NOMO-1 (cell line): ENCODE measurements around the gene TSPAN5.

ENCODE experiments used
- DNase-seq, 2 experiments: peaks; one replicate each; lab custom pipeline; 2025; ENCODE audit not compliant: unreplicated experiment in 2 of 2; lab: John Stamatoyannopoulos, UW

The TSPAN5 gene

DNA sequence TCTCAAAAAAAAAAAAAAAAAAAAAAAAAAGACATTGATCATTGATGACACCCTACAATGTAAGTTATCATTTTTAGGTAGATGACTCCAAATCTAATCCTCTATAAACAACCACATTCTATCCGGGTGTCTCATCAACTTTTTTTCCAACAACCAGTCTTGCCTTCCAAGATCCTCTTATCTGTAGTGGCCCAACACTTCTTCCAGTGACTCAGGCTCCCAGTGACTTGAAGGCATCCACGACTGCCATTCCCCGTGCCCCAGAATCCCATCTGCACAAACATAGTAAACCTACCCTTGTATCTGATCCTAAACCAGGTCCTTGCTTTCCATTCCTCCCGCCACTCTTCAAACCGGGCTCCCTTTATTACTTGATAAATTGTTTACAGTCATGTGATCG, 15.6 kb upstream of the TSPAN5 start:
- no peak for DNase-seq

DNA sequence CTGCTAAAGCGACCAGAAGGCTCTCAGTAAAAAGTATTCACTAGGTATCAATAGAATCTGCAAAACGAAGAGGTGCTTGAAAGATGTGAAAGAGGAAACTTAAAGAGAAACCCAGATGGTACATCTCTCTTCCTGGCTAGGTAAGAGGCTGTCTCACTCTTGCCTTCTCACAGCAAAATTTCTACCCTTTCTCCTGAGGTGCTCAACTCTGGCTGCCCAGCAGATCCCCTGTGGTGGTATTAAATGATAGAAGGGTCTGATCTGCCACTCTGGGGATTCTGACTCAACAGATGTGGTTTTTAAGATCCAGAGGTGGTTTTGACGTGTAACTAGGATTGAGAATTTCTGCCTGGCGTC, 14.9 kb upstream of the TSPAN5 start:
- DNase-seq, result no peak

DNA sequence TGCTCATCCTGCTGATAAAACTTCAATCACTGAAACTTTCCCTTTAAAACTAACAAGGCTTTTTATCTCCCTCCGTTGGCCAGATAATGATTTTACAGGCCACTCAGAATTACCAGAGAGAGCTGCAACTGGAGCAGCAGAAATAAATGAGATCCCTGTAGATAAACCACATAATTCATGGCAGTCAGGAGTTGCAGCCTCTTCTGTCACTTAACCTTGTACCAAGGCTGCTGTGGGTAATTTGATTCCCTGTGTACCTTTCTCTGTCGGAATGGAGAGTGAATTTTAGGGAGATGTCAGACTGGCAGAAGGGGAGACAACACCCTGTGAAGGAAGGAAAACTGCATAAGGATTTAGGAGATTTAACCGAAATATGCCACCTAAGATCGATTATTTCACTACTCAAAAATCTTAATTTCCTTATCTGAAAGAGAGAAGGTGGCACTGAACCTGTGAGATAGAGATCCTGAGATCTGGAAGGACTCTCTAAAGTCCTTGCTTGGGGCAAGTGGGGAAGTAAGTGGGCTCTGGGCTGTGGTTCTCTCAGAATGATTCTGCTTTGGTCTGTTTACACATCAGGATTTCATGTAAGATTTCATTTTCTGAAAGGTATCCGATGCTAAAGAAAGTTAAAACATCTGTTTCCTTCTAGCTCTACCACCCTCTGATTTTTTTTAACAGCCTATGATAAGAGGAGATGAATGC, 14.3 kb upstream of the TSPAN5 start:
- no peak for DNase-seq

DNA sequence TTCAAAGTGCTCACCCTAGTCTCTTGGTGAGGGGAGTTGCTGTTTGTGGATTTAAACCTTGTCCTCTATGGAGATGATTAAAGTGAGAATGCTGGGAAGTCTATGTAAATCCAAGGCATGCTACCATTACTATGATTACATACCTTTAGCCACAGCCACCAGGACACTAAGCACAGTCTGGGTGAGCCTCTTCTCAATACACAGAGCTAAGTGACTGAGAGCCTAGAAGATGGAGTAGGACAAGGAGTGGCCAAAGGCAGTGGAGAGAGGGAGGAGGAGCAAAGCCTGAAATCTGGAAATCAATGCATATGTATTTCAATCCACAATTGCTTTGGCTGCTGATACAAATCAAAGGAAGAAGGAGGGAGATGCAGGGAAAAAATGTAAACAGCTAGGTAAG, 12.7 kb upstream of the TSPAN5 start:
- DNase-seq, result no peak

DNA sequence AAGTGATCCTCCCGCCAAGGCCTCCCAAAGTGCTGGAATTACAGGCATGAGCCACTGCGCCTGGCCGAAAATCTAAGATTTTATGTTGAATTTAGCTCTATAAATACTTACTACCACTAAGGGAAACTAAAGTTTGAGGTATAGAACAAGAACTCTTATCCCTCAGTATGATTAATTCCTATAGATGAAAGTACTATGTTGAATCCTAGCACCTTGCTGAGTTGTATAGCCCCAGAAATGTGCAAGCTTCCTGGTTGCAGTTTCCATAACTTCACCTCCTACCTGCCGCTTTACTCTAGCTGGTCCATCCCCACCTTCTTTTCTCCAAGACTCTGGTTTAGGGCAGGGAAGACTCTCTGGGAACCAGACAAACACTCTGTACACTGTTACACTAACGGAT, 11.8 kb upstream of the TSPAN5 start:
- no peak for DNase-seq

DNA sequence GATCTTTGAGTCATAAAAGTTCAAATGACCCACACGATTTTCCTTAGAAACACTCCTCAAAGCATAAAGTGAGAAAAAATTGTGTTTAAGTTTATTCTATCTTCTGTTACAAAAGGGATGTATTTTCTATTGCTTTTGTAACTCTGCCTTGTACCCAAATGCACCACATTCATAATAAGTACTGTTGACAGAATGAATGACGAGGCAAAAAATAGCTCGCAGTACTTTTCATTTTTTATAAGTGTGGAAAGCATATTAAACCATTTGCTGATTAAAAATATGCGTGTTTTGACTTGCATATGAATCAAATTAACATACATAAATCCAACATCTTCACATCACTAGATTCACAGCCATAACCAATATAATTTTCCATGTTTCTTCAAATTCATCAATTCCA, 11.2 kb upstream of the TSPAN5 start:
- no peak for DNase-seq

DNA sequence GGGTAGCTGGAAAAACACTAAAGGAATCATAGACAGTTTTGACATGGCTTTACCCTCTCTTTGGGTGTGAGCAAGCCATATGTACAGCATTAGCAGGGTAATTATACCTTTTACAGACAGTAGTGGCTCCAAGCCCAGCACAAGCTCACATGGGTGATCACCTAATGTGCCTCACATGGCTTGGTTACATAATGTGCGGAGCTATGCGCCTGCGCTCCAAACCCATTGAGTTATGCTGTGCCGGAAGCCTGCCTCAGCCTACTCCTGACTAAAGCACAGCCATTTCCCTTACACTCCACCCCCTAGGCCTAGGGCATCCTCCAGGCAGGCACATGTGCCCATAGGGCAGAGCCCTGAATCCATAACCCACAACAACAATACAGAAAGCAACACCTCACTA, 6.5 kb upstream of the TSPAN5 start:
- DNase-seq, result no peak

DNA sequence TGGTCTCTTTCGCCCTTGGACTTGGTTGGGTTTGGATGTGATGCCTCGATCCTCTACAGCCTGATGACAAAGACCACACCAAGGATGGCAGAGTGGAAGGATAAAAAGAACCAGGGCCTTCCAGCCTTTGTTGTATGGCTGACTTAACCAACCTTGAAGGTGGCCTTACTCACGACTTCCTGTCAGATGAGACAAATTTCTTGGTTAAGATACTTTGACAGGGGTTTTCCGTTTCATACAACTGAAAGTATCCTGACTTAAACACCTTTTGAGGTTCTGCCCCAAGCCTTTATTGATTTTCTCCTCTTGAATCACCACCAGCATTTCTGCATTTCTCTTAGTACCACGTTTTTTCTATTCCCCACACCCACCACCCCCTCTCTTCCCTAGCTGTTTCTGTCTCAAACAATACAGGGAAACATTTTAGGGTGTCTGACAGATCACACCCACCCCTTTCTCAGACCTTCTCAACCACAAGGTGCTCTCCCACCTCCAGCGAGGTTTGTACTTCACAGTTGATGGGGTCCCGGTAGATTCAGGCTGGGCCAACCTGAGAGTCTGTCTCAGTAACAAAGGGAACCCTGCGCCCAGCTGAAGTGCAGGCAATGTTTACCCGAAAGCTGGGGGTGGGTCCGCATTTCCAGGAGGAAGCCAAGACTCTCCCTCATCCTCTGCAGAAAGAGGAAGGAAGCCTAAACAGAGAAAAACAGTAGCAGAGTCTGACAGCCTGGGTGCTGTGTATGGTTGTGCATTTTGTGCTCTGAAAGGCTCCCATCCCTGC, 5.0 kb upstream of the TSPAN5 start:
- DNase-seq, result no peak

DNA sequence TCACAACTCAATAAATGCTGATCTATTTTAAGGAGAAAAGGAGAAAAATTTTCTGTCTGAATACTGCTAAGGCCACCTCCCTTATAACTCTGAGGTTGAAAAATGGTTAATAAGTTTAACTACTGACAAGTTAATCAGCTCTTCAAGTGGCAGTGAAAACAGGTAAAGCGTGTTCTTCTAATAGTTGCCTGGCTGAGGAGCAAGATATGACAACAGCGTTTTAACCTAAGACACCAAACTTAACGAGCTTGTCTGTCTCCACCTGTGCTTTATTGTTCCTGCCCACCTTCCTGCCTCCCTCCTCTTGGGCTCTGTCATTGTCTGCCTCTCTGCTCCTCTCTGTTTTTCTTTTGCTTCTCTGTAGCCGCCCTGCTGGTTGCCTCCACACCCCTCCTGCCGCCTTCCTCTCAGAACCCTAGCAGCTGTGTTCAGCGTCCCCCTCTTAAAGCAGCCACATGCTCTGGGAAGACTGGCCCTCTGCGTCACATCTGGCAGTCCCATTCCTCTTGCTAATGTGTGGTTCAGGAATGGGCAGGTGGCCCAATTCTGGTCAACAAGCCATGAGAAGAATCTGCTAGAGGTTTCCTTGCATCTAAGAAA, 4.3 kb upstream of the TSPAN5 start:
- DNase-seq, result no peak

DNA sequence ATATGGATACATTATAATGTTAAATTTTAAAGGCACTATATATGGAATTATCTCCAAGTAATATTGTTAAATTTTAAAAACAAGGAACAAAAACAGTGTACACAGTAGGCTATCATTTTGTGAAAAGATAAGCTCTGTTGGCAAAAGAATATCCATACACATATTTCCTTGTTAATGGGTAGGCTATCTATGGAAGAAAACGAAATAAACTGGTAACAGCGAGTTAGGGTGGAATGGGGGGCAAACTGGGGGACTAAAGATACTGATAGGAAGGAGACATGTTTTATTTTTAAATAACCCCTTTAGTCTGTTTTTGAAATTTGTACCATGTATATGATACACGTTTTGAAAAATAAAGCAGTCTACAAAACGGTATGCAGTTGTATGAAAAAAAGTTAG, 3.6 kb upstream of the TSPAN5 start:
- no peak for DNase-seq

DNA sequence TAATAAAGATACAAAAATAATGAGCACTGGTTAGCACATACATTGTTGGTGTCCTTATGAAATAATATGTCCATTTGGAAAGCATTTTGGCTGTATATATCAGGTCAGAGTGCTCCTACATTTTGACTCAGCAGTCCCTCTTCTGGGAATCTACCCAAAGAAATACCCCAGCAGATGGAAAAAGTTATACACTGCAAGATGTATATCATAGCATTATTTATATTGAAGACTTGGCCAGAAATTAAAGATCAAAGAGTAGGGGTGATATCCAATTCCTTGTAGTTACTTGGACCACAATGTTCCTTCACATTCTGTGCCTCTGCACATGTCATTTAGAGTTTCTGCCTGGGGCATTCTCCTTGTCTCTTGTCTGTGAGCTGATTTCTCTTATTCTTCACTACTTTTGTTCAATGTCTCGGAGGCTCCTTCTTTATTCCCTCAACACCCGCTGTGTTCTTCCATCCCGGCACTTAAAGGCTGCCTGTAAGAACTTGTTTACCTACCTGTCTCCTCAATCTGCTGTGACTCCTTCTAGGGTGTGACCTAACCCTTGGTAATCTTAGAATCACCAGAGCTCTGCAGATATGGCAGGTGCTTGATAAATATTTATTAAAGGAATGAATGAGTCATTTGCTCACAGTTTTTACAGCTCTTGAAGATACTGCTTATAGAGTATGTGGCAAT, 3.1 kb upstream of the TSPAN5 start:
- no peak for DNase-seq

DNA sequence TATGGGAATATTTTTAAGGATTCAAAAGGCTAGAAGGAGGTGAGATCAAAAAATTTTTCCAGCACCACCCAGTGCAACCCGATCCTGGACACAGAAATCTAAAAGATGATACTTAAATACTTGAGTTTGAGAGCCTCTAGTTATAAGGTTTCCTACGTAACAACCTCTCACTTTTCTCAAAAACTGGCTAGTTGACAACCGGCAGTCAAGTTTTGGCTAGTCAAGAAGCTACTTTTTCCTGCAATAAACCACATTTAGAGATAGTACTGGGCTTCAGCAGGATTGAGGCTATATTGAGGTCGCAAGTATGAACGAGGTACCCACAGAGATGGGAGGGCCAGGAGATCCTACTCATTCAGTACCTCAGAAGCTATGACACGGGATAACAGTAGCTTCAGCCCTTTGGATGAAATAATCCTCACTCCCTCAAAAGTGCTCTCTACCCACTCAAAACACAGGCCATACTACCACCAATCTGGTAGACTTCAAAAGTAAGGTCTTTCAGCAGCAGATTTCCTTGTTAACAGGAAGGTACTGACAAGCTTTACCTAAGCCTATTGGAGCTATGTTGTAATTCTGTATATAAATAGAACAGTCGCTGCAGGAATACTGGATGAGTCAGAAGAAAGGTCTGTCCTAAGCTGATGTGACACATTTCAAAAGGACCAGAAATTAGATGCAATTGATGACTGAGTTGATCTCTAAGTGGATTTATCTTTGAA, 1.5 kb upstream of the TSPAN5 start:
- DNase-seq, result no peak

DNA sequence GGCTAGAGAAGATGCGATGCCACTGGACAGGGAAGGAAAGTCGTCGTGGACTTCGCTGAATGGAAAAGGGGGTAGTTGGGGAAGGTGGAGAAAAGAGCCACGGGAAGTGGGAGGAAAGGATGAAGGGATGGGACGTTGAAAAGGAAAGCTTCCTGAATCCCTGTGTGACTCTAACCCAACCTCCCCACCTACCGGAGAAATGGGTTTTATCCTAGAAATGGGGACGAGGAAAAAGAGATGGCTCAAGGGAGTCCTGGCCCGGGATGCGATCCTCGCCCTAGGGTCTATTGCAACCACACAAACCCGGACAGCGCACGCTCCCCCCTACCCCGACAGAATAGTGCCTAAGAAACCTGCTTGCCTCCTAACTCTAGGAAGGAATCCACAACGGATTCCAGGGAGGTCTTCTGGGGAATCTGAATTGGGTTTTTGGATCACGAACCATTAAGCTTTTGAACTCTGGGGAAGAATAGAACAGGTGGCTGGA, 738 bp upstream of the TSPAN5 start:
- DNase-seq, result no peak

DNA sequence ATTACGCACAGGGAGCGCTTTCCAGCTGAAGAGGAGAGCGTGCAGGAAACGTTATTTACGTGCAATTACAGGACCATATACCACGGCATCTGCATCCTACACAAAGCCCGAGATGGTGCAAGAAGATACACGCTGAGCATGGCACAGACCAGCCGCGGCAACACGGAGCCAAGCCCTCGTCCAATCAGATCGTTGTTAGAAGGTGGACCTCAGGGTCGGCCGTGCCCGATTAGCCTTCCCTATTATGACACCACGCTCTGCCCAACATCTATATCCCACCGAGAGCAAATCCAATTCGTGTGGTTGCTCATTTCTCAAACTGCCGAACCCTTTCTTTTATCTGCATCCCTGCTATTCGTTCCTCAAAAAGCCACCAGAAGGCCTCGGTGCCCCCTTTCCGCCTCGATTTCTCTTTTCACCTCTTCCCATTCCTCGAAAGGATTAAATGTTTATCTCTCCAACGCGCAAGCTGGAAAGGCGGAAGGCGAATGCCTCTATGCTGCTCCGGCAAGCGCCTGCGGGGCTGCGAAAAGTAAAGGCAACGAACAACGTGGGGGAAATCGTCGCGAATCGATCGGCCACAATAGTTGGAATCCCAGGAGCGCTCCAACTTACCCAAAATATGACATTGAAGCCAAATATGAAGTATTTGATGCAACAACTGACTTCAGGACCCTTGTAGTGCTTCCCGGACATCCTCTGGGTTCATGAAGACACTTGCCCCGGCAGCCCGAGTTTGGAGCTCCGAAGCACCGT, 702 bp downstream of the TSPAN5 start:
- peak in 1 of 2 experiments; percentile 4 for DNase-seq

DNA sequence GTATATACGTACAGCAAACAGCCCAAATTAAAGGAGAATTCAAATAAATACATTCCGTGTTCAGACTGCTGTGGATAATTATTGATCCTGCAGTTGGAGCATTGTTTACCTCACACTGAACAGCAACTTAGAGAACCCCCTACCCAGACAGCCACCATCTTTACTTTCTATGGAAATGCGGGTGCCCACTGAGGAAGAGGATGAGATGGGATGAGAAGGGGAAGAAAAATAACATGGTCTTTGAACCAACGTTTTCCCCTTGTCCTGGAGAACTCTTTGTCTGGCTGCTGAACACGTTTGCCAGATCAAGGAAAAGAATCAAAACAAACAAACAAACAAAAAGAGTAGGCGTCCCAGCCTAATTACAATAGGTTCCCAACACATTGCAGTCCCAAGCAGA, 1.5 kb downstream of the TSPAN5 start:
- no peak for DNase-seq

DNA sequence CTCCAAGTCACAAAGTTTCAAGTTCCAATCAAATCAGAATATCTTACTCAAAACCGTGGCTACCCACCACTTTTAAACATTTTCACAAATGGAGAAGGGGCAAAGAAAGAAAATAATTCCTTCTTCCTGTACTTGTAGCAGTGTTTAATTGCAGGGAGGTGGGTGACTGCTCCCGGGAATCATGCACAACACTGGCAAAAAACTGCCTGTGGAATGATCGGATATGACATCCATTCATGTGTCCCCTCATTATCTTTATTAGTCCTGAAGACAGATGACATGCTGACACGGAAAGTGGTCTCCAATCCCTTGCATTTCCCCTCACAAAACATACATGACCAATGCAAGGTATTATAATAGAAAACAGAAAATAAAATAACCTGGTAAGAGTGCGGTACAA, 2.0 kb downstream of the TSPAN5 start:
- DNase-seq, result no peak

DNA sequence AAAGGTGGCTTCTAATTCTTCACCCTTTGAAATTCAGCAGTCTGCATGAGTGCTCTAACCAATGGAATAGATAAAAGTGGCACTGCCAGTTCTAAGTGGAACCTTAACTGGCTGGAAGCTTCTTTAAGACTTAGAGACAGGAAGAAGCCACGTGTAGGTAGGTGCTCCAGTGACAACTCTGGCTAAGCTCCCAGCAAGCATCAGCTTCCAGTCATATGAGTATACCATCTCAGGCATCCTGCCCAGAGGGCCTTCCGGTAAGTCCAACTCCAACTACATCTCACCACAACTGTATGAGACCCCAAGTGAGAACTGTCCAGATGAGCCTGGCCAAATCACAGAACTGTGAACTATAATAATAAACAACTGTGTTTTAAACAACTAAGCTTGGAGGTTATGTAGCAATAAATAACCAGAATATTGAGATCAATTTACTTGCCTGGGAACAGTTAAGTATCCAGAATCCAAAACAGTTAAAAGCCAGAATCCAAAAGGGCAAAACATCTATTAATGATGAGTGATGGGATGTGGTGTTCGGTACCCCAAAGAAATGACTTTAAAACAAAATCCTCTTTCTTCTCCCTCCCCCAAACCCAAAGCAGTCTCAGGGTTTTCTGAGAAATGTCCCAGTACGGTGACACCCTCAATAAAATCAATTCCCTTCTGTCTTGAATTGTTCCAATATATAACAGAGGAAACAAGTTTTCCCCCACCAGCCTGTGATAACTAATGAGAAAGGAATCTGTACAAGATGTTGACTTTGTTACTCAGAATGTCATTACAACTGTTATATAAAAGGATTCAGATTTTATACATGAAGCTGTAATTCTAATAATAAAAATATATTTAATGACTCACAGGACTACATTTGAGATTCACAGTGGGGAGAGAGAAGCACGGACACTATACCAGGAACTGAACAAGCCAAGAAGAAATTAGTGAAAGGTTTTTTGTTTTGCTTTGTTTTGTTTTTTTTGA, 4.2 kb downstream of the TSPAN5 start:
- DNase-seq, result no peak

DNA sequence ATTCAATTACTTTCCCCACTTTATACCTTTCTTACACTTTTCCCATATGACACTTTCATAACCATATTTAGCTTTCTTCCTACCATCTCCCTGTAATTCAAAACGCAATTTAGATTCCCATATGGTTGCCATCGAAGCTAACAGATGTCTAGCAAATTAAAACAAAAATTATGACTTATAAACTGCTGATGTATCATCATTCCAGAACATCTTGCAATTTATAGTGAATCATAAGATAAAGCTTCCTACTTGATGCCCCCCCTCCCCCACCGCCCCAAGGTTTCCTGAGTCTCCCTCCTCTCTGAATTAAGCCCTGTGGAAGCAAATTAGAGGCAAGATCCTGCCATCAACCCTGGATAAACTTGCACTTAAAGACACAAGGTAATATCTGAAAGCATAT, 5.4 kb downstream of the TSPAN5 start:
- DNase-seq, result no peak

DNA sequence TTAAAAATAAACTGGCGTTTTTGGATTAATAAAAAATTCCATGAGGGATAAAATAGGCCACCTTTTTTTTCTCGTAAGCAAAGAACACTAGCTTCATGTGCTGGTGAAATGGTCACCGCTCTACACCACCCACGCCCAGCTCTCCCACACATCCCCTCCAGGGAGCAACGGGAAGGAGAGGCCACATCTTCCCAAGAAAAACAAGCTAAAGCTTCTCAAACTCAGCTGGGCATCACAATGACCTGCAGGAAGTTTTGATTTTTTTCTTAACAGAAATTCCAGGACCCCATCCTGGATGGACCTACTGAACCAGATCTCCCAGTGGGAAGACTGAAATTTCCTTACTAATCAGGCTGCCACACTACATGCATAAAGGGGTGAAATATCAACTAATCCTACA, 9.8 kb downstream of the TSPAN5 start:
- DNase-seq, result no peak
